WI38 (cell line): ENCODE results near the gene SRRD.

ENCODE experiments used
- H3K4me3 ChIP-seq: 2 replicates; pipeline ENCODE4 v1.5.1; 2011; ENCODE audit warnings: low read depth, mild to moderate bottlenecking, control low read depth, low read length
- TF ChIP-seq, protein P1 (sequence below): IDR thresholded peaks from 2 replicates; pipeline ENCODE4 v1.5.1; 2012; ENCODE audit warnings: low read depth, mild to moderate bottlenecking, control low read depth, low read length

SRRD gene

DNA sequence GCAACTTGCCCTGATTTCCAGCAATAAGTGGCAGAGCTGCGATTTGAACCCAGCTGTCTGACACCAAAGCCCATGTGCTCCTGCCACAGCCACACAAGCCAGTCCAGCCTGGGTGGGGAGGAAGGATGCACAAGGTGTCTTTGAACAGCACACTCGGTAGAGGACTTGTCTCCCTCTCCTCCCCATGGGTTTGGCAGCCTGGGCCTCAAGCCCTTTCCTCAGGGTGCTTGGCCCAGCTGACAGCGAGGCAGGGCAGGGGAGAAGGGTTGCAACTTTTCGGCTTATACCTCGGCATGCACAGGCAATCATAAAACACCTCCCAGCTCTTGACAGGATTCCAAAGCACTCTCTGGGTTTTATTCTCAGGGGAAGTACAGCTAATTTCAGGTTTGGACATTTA lies 35.3 kb upstream of the SRRD start:
- H3K4me3 ChIP-seq, result no peak overlapping the region
- TF ChIP-seq, protein P1, sequence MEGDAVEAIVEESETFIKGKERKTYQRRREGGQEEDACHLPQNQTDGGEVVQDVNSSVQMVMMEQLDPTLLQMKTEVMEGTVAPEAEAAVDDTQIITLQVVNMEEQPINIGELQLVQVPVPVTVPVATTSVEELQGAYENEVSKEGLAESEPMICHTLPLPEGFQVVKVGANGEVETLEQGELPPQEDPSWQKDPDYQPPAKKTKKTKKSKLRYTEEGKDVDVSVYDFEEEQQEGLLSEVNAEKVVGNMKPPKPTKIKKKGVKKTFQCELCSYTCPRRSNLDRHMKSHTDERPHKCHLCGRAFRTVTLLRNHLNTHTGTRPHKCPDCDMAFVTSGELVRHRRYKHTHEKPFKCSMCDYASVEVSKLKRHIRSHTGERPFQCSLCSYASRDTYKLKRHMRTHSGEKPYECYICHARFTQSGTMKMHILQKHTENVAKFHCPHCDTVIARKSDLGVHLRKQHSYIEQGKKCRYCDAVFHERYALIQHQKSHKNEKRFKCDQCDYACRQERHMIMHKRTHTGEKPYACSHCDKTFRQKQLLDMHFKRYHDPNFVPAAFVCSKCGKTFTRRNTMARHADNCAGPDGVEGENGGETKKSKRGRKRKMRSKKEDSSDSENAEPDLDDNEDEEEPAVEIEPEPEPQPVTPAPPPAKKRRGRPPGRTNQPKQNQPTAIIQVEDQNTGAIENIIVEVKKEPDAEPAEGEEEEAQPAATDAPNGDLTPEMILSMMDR, result no peak

DNA sequence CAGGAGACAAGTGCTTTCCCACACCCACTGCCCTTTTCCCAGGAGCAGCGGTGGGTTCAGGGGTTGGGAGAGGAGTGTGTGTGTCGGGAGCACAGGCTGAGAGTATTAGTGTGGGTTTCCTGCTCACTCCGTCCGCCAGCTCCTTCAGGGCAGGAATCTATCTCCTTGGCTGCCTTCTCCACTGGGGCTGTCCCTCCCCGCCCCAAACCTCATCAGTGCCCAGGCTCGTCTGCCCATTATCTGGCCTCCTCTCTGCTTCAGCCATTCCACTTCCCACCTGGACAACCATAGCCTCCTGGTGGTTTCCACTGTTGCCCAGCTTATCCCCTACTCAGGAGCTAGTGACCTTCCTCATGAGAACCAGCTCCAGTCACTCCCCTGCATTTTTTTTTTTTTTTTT lies 34.7 kb upstream of the SRRD start:
- TF ChIP-seq, protein P1, result no peak
- H3K4me3 ChIP-seq, result no peak overlapping the region

DNA sequence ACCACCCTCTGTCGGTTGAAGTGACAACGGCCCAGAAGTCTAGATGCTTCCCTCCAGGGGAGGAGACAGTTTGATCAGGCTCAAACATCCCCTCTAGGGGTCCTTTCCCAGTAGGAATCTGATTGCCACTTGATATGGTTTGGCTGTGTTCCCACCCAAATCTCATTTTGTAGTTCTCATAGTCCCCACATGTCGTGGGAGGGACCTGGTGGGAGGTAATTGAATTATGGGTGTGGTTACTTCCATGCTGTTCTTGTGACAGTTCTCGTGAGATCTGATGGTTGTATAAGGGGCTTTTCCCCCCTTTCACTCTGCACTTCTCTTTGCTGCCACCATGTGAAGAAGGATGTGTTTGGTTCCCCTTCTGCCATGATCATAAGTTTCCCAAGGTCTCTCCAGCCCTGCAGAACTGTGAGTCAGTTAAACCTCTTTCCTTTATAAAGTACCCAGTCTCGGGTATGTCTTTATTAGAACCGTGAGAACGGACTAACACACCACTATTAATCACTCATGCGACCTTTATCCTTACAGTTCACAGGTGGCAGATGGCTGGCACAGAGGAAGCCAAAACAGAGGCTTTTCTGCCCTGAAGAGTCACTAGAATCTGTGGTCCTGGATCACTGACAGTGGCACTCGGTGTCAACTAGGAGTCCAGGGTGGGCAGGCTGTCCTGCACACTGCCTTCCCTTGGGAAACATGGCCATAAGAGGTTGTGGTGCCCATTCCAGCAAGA lies 33.1 kb upstream of the SRRD start:
- H3K4me3 ChIP-seq, result no peak overlapping the region

DNA sequence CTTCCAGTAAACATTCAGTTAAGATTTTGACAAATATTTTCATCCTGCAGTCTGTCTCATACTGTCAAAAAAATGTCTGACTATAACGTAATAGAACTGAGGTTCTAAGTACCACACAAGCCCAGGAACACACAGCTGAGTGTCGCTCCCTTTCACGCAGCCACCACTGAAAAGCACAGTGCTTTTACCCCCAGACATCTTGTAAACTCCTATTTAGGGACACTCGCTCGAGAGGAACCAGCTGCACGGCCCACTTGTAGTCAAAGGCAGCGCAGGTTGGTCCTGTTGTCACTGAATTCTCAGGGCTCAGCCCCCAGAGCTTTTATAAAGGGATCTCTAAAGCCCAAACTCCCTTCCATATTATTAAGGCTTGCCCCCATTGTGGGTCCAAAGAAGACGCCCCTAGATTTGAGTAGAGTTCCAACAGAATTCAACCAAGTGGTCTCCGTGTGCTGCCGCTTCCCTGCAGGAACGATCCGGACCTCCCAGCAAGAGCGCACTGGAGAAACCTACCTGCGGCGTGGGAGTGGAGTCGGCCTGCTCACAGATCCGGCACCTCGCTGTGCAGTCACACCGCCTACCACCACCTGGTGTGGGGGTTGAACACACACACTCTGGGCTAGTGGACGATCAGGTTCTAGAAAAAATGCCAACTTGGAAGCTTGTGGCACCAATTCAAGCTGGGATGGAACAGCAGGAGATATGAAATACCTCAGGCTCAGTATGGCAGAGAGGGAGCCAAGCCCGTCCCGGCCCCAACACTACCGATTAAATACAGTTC lies 31.3 kb upstream of the SRRD start:
- TF ChIP-seq, protein P1, result no peak
- no peak overlapping the region for H3K4me3 ChIP-seq

More for the DNA sequence above, 33.1 kb upstream of the SRRD start:
- TF ChIP-seq, protein P1, result no peak

DNA sequence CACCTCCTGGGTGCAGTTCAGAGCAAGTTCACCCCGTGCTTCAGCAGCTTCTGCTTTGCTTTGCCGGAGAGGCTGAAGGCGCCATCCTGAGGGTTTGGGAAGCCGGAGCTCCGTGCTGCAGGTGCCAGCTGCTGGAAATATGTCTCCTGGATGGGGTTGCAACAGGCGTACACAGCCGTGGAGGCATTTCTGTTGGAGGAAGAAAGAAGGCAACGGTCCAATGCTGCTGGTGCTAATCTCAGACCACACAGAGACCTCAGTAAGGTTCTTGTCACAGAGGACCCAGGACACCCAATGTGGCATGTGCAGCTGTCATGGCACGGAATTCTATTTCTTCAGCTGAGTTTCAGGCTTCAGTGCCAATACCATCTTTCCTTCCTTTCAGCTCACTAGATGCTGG lies 30.5 kb upstream of the SRRD start:
- TF ChIP-seq, protein P1, result no peak
- H3K4me3 ChIP-seq, result no peak overlapping the region

DNA sequence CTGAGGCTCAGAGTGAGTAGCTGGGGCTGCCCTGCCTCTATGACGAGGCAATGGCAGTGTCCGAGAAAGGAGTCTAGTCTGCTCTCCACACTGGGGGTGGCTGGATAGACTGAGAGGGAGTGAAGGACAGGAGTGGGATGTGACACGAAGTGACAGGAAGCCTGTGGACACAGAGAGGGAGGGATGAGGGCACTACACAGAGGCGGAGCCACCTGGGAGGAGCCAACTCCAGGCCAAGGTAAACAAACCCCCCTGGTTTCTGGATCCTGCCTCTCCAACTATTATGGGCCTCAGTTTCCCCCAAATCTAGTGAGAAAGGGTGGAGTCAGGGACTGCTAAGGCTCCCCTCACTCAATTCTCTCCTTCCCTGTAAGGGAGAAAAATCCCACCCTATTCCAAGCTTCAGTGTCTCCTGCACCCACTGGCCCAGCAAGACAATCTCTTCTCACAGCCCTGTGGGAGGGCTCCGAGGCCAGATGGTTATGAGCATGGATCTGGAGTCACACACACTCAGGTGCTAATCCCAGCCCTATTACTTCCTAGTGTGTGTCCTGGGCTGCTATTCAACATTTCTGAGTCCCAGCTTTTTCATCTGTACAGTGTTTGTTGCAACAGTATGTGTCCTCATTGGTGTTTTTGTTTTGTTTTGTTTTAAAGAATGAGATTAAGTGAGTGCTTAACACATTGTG lies 29.7 kb upstream of the SRRD start:
- H3K4me3 ChIP-seq, result no peak overlapping the region
- TF ChIP-seq, protein P1, result no peak
